Measurements from ENCODE around the gene CLEC1B. TPM values are rescaled to one million over a fixed set of nuclear protein-coding genes. Genes with fewer than 3 reads are reported as not detected.

Gene CLEC1B
- total RNA-seq, 1 donor from 2014 or later = not detected

Other genes with a start within 250 kb of the CLEC1B start
- not detected for gene CD69, start 238.2 kb downstream of the CLEC1B start, total RNA-seq (ENCODE audit: unreplicated experiment)
- not detected for gene KLRF1, start 171.6 kb downstream of the CLEC1B start, total RNA-seq (ENCODE audit: unreplicated experiment)
- not detected for gene CLEC2B, start 129.8 kb downstream of the CLEC1B start, total RNA-seq (ENCODE audit: unreplicated experiment)
- gene KLRF2, start 117.6 kb downstream of the CLEC1B start, total RNA-seq (ENCODE audit: unreplicated experiment) = not detected
- not detected for gene CLEC2A, start 66.8 kb downstream of the CLEC1B start, total RNA-seq (ENCODE audit: unreplicated experiment)
- gene CLEC12A, start 27.7 kb downstream of the CLEC1B start, total RNA-seq (ENCODE audit: unreplicated experiment) = not detected
- not detected for gene CLEC12B, start 11.5 kb upstream of the CLEC1B start, total RNA-seq (ENCODE audit: unreplicated experiment)
- gene CLEC9A, start 31.6 kb upstream of the CLEC1B start, total RNA-seq (ENCODE audit: unreplicated experiment) = not detected
- not detected for gene CLEC1A, start 99.9 kb upstream of the CLEC1B start, total RNA-seq (ENCODE audit: unreplicated experiment)
- gene CLEC7A, start 131.1 kb upstream of the CLEC1B start, total RNA-seq (ENCODE audit: unreplicated experiment) = not detected
- not detected for gene OLR1, start 173.0 kb upstream of the CLEC1B start, total RNA-seq (ENCODE audit: unreplicated experiment)
- not detected for gene TMEM52B, start 179.9 kb upstream of the CLEC1B start, total RNA-seq (ENCODE audit: unreplicated experiment)
- gene GABARAPL1, start 213.8 kb upstream of the CLEC1B start, total RNA-seq (ENCODE audit: unreplicated experiment) = 110 TPM

All from glutamatergic neuron (in vitro differentiated cells).